Endothelial cell of umbilical vein (primary cell): Measurements from ENCODE around the gene ADAP1. TPM values are rescaled to one million over a fixed set of nuclear protein-coding genes. Genes with fewer than 3 reads are reported as not detected.

Experiments used
- BruUV-seq: library from RNA; stranded (reverse); fragments of 400-500 nt; replicated peaks from 2 replicates; lab custom pipeline; 2021; lab: Mats Ljungman, UMichigan
- CTCF ChIA-PET: fragments of 300-600, 350-600 bp; sonication (Branson Sonifier 250); formaldehyde crosslinking; loops from one replicate; lab custom pipeline; 2021; ENCODE audit warnings: antibody characterized with exemption, inconsistent platforms; lab: Charles Lee
- POLR2A ChIA-PET: fragments of 300-600, 350-600 bp; sonication (Branson Sonifier 250); formaldehyde crosslinking; loops from one replicate; lab custom pipeline; 2021; ENCODE audit warnings: antibody characterized with exemption, inconsistent platforms; lab: Charles Lee
- DNase-seq: peaks from one replicate; pipeline ENCODE4 v3.0.0-alpha.2; 2011; ENCODE audit warnings: low read depth, low spot score
- FAIRE-seq: peaks from 2 replicates; lab custom pipeline; 2011; peaks lifted over from hg19 to GRCh38; lab: Jason Lieb, UNC
- H2AFZ ChIP-seq: 2 replicates; pipeline ENCODE4 v1.6.0; 2012; ENCODE audit warnings: low read depth, low read length, control low read depth, inconsistent platforms
- H3K27ac ChIP-seq: 2 replicates; pipeline ENCODE4 v1.5.1; 2011; ENCODE audit warnings: low read depth, mild to moderate bottlenecking, control low read depth, low read length, moderate library complexity; ENCODE audit not compliant: insufficient read depth
- H3K27me3 ChIP-seq, 2 experiments: 2 replicates each; pipeline versions ENCODE4 v1.6.0 to v1.6.1; 2011; ENCODE audit warnings: low read length in 2 of 2, mixed read lengths in 1 of 2; ENCODE audit not compliant: control insufficient read depth in 2 of 2, insufficient read depth in 2 of 2
- H3K36me3 ChIP-seq, 2 experiments: 2 replicates in 1 of 2; 3 replicates in 1 of 2; pipeline ENCODE4 v1.5.1; 2011; ENCODE audit warnings: low read length in 2 of 2, mild to moderate bottlenecking in 1 of 2, moderate library complexity in 1 of 2; ENCODE audit not compliant: control insufficient read depth in 2 of 2, insufficient read depth in 2 of 2; ENCODE audit errors: extremely low read depth in 1 of 2
- H3K4me1 ChIP-seq: 3 replicates; pipeline ENCODE4 v1.5.1; 2011; ENCODE audit warnings: mild to moderate bottlenecking, low read length; ENCODE audit not compliant: control insufficient read depth, insufficient read depth; ENCODE audit errors: extremely low read depth
- H3K4me2 ChIP-seq: 2 replicates; pipeline ENCODE4 v1.6.1; 2011; ENCODE audit warnings: low read length, control low read depth, mixed read lengths; ENCODE audit not compliant: insufficient read depth
- H3K4me3 ChIP-seq, 3 experiments: fragments of 200-600 bp in 1 of 3; sonication (generic), shearing (Covaris generic) in 1 of 3; replicated peaks in 1 of 3; 2 replicates each; pipeline ENCODE4 v1.5.1; 2011 to 2016; ENCODE audit warnings: control low read depth in 3 of 3, low read length in 3 of 3, mild to moderate bottlenecking in 2 of 3, inconsistent platforms in 1 of 3, low read depth in 1 of 3, moderate library complexity in 1 of 3; ENCODE audit not compliant: insufficient read depth in 1 of 3
- H3K79me2 ChIP-seq: 2 replicates; pipeline ENCODE4 v1.6.0; 2012; ENCODE audit warnings: low read length, inconsistent platforms; ENCODE audit not compliant: control insufficient read depth, insufficient read depth
- H3K9ac ChIP-seq: replicated peaks from 2 replicates; pipeline ENCODE3; 2011; ENCODE audit warnings: low read length, control low read depth; ENCODE audit not compliant: insufficient read depth; ENCODE audit errors: extremely low read depth
- H3K9me1 ChIP-seq: replicated peaks from 3 replicates; pipeline ENCODE4 v1.6.0; 2011; ENCODE audit warnings: mild to moderate bottlenecking, low read length; ENCODE audit not compliant: control insufficient read depth, insufficient read depth; ENCODE audit errors: extremely low read depth
- H3K9me3 ChIP-seq: replicated peaks from 2 replicates; pipeline ENCODE4 v1.5.1; 2012; ENCODE audit warnings: low read length, inconsistent platforms; ENCODE audit not compliant: control insufficient read depth, insufficient read depth
- H4K20me1 ChIP-seq: replicated peaks from 2 replicates; pipeline ENCODE3; 2011; ENCODE audit warnings: mild to moderate bottlenecking, low read length; ENCODE audit not compliant: control insufficient read depth, insufficient read depth; ENCODE audit errors: extremely low read depth
- EZH2 ChIP-seq: IDR thresholded peaks from 2 replicates; pipeline ENCODE4 v1.6.1; 2012; ENCODE audit warnings: borderline replicate concordance, low read depth, mild to moderate bottlenecking, moderate library complexity, low read length, inconsistent platforms; ENCODE audit not compliant: severe bottlenecking
- FOS ChIP-seq: IDR thresholded peaks from 2 replicates; pipeline ENCODE4 v1.6.1; 2011; ENCODE audit warnings: mild to moderate bottlenecking, low read length, moderate library complexity, borderline replicate concordance; ENCODE audit not compliant: insufficient read depth
- GATA2 ChIP-seq: IDR thresholded peaks from 2 replicates; pipeline ENCODE4 v1.7.0; 2011; ENCODE audit warnings: low read depth, mild to moderate bottlenecking, moderate library complexity, mixed read lengths, low read length; ENCODE audit not compliant: insufficient read length, insufficient read depth
- JUN ChIP-seq: IDR thresholded peaks from 2 replicates; pipeline ENCODE4 v1.6.1; 2011; ENCODE audit warnings: borderline replicate concordance, low read depth; ENCODE audit not compliant: insufficient read length, insufficient read depth
- MYC ChIP-seq: IDR thresholded peaks from one replicate; pipeline ENCODE4 v1.6.1; 2011; ENCODE audit warnings: mild to moderate bottlenecking, low read depth, low read length
- POLR2A ChIP-seq: IDR thresholded peaks from 2 replicates; pipeline ENCODE4 v1.6.1; 2012; ENCODE audit warnings: low read depth, mild to moderate bottlenecking, control low read depth, low read length
- POLR2AphosphoS5 ChIP-seq: IDR thresholded peaks from 2 replicates; pipeline ENCODE4 v1.6.1; 2012; ENCODE audit warnings: low read depth, mild to moderate bottlenecking, control low read depth, low read length, moderate library complexity; ENCODE audit not compliant: insufficient read depth
- dilution Hi-C: fragments of 300-500 bp; cut with MboI; formaldehyde crosslinking; loops from one replicate; pipeline ENCODE4 v1.15.0; 2019; ENCODE audit warnings: low sequenced_read_pairs; ENCODE audit not compliant: extremely low pct_ligation_motif_present
- intact Hi-C: fragments of 100-400 bp; cut with micrococcal nuclease; formaldehyde crosslinking; loops from one replicate; pipeline ENCODE4 v1.10.0; 2022
- polyA plus RNA-seq, 4 experiments: library from polyadenylated mRNA; depleted of rRNA in 3 of 4; stranded (reverse) in 3 of 4; unstranded in 1 of 4; fragments of >200 nt; gene quantifications; 2 replicates each; pipeline versions ENCODE4 v1.2.1 to v1.2.3, GENCODE V29; 2011 to 2012; ENCODE audit warnings: missing spikeins in 1 of 4
- total RNA-seq: library from RNA; stranded (reverse); gene quantifications from 2 replicates; pipeline ENCODE4 v1.2.3, GENCODE V29; 2021
- TF ChIP-seq, protein P1 (sequence below): IDR thresholded peaks from 2 replicates; pipeline ENCODE4 v1.6.1; 2011; ENCODE audit not compliant: insufficient read depth, insufficient read length
- TF ChIP-seq, protein P2 (sequence below), 2 donors: IDR thresholded peaks; 1 replicate in 1 of 2; 2 replicates in 1 of 2; pipeline ENCODE4 v1.5.1; 2011; ENCODE audit warnings: low read length in 2 of 2, mild to moderate bottlenecking in 2 of 2, moderate library complexity in 2 of 2, control low read depth in 1 of 2, inconsistent platforms in 1 of 2, low read depth in 1 of 2; ENCODE audit not compliant: insufficient read depth in 1 of 2; ENCODE audit errors: extremely low read depth in 1 of 2

ADAP1 gene
- total and polyA plus RNA-seq, 2 donors (not counting 3 experiments of a cell fraction or from before 2014, with no cell fraction given): 0.49 to 0.58 TPM

DNA sequence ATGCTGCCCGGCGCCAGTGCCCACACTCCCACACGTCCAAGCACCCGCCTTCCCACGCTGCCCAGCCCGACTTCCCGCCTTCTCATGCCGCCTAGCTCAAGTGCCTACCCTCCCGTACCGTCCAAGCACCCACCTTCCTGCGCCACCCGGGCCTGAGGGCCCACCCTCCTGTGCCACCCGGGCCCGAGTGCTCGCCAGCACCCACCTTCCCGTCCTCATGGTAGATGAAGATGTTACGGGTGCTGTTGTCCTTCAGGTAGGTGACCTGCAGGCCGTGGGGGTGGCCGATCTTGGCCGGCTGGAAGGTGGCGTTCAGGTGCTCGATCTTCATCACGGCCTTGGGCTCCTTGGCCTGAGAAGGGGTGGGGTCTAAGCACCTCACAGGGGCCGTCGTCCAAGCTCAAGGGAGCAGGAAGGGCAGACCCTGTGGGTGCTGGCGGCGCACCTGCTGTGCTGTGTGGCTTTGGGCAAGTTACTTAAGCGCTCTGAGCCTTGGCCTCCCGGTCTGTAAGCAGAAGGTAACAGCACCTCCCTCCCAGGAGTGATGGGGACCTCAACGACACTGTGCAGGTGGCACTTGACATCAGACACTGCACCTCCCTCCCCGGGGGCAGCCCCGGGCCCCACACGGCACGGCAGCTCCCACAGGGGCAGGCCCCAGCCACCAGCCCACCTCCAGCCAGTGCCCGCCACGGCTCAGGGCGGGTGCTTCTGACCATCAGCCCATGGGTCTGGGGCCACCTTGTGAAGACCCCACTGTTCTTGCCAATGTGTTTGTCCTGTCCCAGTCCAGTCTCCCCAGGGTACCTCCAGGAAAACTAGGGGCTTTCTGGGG, 50.3 kb downstream of the ADAP1 start:
- Histone ChIP-seq H3K27me3 (peaks cover 3 to 5% of the 10 kb centered on the region in 2 experiments), H2AFZ (no peak overlapping the region), H3K9me3 (no peaks in the 10 kb centered on the region), H3K9me1 (no peaks in the 10 kb centered on the region), H3K79me2 (no peaks in the 10 kb centered on the region), H3K4me2 (no peak overlapping the region), H3K4me3 (no peak overlapping the region), H3K4me1 (peaks cover 2% of the 10 kb centered on the region), H3K27ac (no peak overlapping the region), H4K20me1 (no peaks in the 10 kb centered on the region), H3K9ac (no peak overlapping the region), H3K36me3 (no peaks in the 10 kb centered on the region)
- ChIA-PET POLR2A (no interaction called here), CTCF (no interaction called here)
- no peak for DNase-seq
- TF ChIP-seq POLR2AphosphoS5 (no peak), JUN (no peak)
- TF ChIP-seq, protein P1, sequence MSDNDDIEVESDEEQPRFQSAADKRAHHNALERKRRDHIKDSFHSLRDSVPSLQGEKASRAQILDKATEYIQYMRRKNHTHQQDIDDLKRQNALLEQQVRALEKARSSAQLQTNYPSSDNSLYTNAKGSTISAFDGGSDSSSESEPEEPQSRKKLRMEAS: no peak
- FAIRE-seq: no peak
- no TSS peak for BruUV-seq
- dilution Hi-C loops: no loop called here
- intact Hi-C loops: no loop called here

DNA sequence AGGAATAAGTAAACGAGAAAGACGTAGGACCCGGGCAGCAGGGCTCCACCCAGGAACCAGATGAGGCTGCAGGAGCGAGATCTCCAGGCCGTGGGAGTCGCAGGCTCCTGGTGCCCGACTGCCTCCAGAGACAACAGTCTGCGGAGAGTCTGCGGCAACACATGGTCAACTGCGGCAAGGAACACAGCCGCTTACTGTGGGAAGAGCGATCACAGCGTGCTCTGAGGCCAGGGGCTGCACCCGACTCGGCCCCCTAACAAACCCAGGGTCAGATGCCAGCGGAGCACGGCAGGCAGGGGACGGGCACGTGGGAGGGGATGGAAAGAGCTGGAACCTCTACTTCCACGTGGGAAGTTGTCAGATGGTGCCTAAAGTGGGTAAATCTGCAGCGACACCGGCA, 51.5 kb downstream of the ADAP1 start:
- Histone ChIP-seq H3K79me2 (no peaks in the 10 kb centered on the region), H2AFZ (no peak overlapping the region), H3K27me3 (peaks cover 3 to 5% of the 10 kb centered on the region in 2 experiments), H3K4me1 (peaks cover 2% of the 10 kb centered on the region), H3K9me3 (no peaks in the 10 kb centered on the region), H3K4me3 (no peak overlapping the region), H3K9me1 (no peaks in the 10 kb centered on the region), H3K9ac (no peak overlapping the region), H4K20me1 (no peaks in the 10 kb centered on the region), H3K36me3 (no peaks in the 10 kb centered on the region), H3K27ac (no peak overlapping the region), H3K4me2 (no peak overlapping the region)
- dilution Hi-C loops (no loop called here), intact Hi-C loops (no loop called here)
- TF ChIP-seq POLR2A (no peak), FOS (no peak), EZH2 (no peak), MYC (no peak), JUN (no peak), GATA2 (no peak)
- TF ChIP-seq, protein P2, sequence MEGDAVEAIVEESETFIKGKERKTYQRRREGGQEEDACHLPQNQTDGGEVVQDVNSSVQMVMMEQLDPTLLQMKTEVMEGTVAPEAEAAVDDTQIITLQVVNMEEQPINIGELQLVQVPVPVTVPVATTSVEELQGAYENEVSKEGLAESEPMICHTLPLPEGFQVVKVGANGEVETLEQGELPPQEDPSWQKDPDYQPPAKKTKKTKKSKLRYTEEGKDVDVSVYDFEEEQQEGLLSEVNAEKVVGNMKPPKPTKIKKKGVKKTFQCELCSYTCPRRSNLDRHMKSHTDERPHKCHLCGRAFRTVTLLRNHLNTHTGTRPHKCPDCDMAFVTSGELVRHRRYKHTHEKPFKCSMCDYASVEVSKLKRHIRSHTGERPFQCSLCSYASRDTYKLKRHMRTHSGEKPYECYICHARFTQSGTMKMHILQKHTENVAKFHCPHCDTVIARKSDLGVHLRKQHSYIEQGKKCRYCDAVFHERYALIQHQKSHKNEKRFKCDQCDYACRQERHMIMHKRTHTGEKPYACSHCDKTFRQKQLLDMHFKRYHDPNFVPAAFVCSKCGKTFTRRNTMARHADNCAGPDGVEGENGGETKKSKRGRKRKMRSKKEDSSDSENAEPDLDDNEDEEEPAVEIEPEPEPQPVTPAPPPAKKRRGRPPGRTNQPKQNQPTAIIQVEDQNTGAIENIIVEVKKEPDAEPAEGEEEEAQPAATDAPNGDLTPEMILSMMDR (IDR thresholded peaks at IDR 0.05; ENCODE audit: extremely low read depth in 1 of 2, insufficient read depth in 1 of 2, low read depth in 1 of 2, low read length in 2 of 2): no peak
- TF ChIP-seq, protein P1: no peak
- CTCF ChIA-PET: no interaction called here
- POLR2A ChIA-PET: no interaction called here
- no peak for DNase-seq
- no peak for FAIRE-seq
- no TSS peak for BruUV-seq
